ENCODE measurements around the gene RWDD3.

RWDD3 gene

GRCh38 chr1:95233737-95234500, at the start of gene RWDD3:
TSS of gene RWDD3 (plus strand) at chr1:95234210. CDS start at chr1:95234231, 21 bp downstream.
- DNase-seq (ENCODE audit: low spot score): peak; percentile 53

- no peak for DNase-seq (ENCODE audit: low spot score)
Measured at GRCh38 chr1:95186149-95186548, 47.9 kb upstream of the RWDD3 start.

GRCh38 chr1:95193591-95193990, 40.4 kb upstream of the RWDD3 start:
- DNase-seq (ENCODE audit: low spot score): no peak

- no peak for DNase-seq (ENCODE audit: low spot score)
Measured at GRCh38 chr1:95195046-95195445, 39.0 kb upstream of the RWDD3 start.

GRCh38 chr1:95196017-95196416, 38.0 kb upstream of the RWDD3 start:
- DNase-seq (ENCODE audit: low spot score): peak; percentile 4

- DNase-seq (ENCODE audit: low spot score): no peak
Measured at GRCh38 chr1:95197616-95198252, 36.3 kb upstream of the RWDD3 start.

- no peak for DNase-seq (ENCODE audit: low spot score)
Measured at GRCh38 chr1:95201905-95202304, 32.1 kb upstream of the RWDD3 start.

GRCh38 chr1:95203908-95204437, 30.0 kb upstream of the RWDD3 start:
- DNase-seq (ENCODE audit: low spot score): no peak

GRCh38 chr1:95206514-95206913, 27.5 kb upstream of the RWDD3 start:
- no peak for DNase-seq (ENCODE audit: low spot score)

GRCh38 chr1:95207223-95207935, 26.6 kb upstream of the RWDD3 start:
- DNase-seq (ENCODE audit: low spot score): no peak

- no peak for DNase-seq (ENCODE audit: low spot score)
Measured at GRCh38 chr1:95208876-95209275, 25.1 kb upstream of the RWDD3 start.

- DNase-seq (ENCODE audit: low spot score): no peak
Measured at GRCh38 chr1:95209291-95209690, 24.7 kb upstream of the RWDD3 start.

- no peak for DNase-seq (ENCODE audit: low spot score)
Measured at GRCh38 chr1:95216292-95216990, 17.6 kb upstream of the RWDD3 start.

GRCh38 chr1:95217371-95217770, 16.6 kb upstream of the RWDD3 start:
- no peak for DNase-seq (ENCODE audit: low spot score)

- no peak for DNase-seq (ENCODE audit: low spot score)
Measured at GRCh38 chr1:95219407-95219806, 14.6 kb upstream of the RWDD3 start.

- DNase-seq (ENCODE audit: low spot score): no peak
Measured at GRCh38 chr1:95221306-95221705, 12.7 kb upstream of the RWDD3 start.

GRCh38 chr1:95222629-95223028, 11.4 kb upstream of the RWDD3 start:
- DNase-seq (ENCODE audit: low spot score): no peak

- DNase-seq (ENCODE audit: low spot score): no peak
Measured at GRCh38 chr1:95223110-95223509, 10.9 kb upstream of the RWDD3 start.

- no peak for DNase-seq (ENCODE audit: low spot score)
Measured at GRCh38 chr1:95226781-95227660, 7.0 kb upstream of the RWDD3 start.

- DNase-seq (ENCODE audit: low spot score): no peak
Measured at GRCh38 chr1:95229037-95229436, 5.0 kb upstream of the RWDD3 start.

- no peak for DNase-seq (ENCODE audit: low spot score)
Measured at GRCh38 chr1:95229706-95230105, 4.3 kb upstream of the RWDD3 start.
